Measurements from ENCODE around the gene VSIG10L. TPM values are rescaled to one million over a fixed set of nuclear protein-coding genes. Genes with fewer than 3 reads are reported as not detected.

VSIG10L gene
- total and polyA plus RNA-seq, 12 donors, result 0.33 to 1.6 (median 0.51) TPM

DNA sequence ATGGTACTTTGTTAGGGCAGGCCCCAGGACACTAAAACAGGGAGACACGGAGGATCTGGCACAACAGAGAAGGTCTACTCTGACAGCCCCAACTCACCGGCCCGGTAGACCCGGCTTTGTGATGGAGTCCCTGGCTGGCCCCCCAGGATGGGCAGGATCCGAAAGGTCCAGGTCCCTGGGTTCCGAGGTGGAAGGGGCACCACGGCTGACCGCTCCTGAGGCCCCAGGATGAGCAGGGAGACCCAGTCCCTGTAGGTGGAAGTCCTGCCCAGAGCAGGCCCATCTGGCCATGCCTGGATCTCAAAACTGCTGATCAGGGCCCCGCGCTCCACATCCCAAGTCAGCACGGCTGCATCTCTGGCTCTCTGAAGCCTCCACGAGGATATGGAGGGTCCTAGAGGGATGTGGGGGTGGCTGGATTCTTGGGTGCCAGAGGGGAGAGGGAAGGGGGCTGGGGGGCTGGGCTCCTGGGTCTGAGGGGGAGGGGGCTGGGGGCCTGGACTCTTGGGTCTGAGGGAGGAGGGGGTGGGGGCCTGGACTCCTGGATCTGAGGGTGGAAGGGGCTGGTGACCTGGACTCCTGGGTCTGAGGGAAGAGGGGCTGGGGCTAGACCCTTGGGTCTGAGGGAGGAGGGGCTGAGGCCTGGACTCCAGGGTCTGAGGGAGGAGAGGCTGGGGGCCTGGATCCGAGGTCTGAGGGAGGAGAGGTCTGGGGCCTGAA is 4.6 kb downstream of the VSIG10L start:
- intact Hi-C loops (cut with DNase I), result loop anchor here in 6 of 10 donors (5.0 to 10.0 kb wide), 7 partner anchors 58 to 318 kb away; partner anchors contain the start of gene C19orf84 (in 1 of the 6)
- TF ChIP-seq, protein P1, sequence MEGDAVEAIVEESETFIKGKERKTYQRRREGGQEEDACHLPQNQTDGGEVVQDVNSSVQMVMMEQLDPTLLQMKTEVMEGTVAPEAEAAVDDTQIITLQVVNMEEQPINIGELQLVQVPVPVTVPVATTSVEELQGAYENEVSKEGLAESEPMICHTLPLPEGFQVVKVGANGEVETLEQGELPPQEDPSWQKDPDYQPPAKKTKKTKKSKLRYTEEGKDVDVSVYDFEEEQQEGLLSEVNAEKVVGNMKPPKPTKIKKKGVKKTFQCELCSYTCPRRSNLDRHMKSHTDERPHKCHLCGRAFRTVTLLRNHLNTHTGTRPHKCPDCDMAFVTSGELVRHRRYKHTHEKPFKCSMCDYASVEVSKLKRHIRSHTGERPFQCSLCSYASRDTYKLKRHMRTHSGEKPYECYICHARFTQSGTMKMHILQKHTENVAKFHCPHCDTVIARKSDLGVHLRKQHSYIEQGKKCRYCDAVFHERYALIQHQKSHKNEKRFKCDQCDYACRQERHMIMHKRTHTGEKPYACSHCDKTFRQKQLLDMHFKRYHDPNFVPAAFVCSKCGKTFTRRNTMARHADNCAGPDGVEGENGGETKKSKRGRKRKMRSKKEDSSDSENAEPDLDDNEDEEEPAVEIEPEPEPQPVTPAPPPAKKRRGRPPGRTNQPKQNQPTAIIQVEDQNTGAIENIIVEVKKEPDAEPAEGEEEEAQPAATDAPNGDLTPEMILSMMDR (IDR thresholded peaks at IDR 0.05), result no peak
- Histone ChIP-seq H3K4me1 (peaks cover 0 to 24% (median 19%) of the 10 kb centered on the region in 9 donors), H3K9me3 (no peaks in the 10 kb centered on the region), H3K4me3 (no peak overlapping the region), H3K36me3 (peaks cover 0 to under 1% (median 0%) of the 10 kb centered on the region in 9 donors), H3K27me3 (peaks cover 0 to 4% (median 0%) of the 10 kb centered on the region in 7 donors), H3K27ac (no peak overlapping the region)
- no peak for DNase-seq
- ATAC-seq, result no peak
- whole genome bisulfite sequencing, 2 donors, result 94 to 97% methylated on average over 13 of the region's 13 CpGs

GRCh38 chr19:51333836-51334460 is 8.0 kb downstream of the VSIG10L start:
- TF ChIP-seq, protein P1 (IDR thresholded peaks at IDR 0.05), result no peak
- ATAC-seq, result no peak
- Histone ChIP-seq H3K27me3 (peaks cover 0 to 36% (median 19%) of the 10 kb centered on the region in 7 donors), H3K27ac (no peak overlapping the region), H3K36me3 (peaks cover 0 to 4% (median 0%) of the 10 kb centered on the region in 9 donors), H3K4me3 (no peak overlapping the region), H3K9me3 (peaks cover 0 to 6% (median 0%) of the 10 kb centered on the region in 11 donors), H3K4me1 (peaks cover 0 to 8% (median 6%) of the 10 kb centered on the region in 9 donors)
- no peak for DNase-seq
- intact Hi-C loops (cut with DNase I), result loop anchor here in 5 of 10 donors (10.0 kb wide), 3 partner anchors 61 to 321 kb away; partner anchors contain the start of gene C19orf84 (in 1 of the 5)
- WGBS, 2 donors, result 87 to 88% methylated on average over 13 of the region's 13 CpGs

GRCh38 chr19:51331716-51332115 is 10.2 kb downstream of the VSIG10L start:
- H3K27ac ChIP-seq, result no peak overlapping the region
- H3K4me1 ChIP-seq, result peaks cover 3 to 13% (median 11%) of the 10 kb centered on the region in 9 donors
- peaks cover 7 to 58% (median 41%) of the 10 kb centered on the region in 7 donors for H3K27me3 ChIP-seq
- H3K4me3 ChIP-seq, result no peak overlapping the region
- no peak for ATAC-seq
- peaks cover 0 to 6% (median 0%) of the 10 kb centered on the region in 11 donors for H3K9me3 ChIP-seq
- 89 to 91% methylated on average over 6 of the region's 6 CpGs for WGBS, 2 donors
- no peak for DNase-seq
- intact Hi-C loops (cut with DNase I), result loop anchor here in 5 of 10 donors (10.0 kb wide), 3 partner anchors 63 to 323 kb away; partner anchors contain the start of gene C19orf84 (in 1 of the 5)
- TF ChIP-seq, protein P1 (IDR thresholded peaks at IDR 0.05), result no peak
- peaks cover 0 to 4% (median 0%) of the 10 kb centered on the region in 9 donors for H3K36me3 ChIP-seq

DNA sequence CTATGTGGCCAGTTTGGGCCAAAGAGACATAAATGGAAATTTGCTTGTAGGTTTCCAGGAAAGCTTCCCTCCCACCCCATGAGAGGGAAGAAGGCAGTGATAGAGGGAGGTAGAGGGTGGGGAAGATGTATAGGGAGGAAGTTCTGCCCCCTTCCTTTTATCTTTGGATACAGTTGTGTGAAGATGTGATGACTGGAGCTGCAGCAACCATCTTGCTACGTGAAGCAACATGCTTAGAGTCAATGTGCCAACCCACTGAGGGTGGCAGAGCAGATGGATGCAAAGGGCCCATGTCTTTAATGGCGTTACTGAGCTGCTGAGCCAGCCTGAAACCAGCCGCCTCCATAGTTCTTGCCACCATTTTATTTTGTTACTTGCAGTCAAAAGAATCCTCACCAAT is 10.7 kb downstream of the VSIG10L start:
- Histone ChIP-seq H3K27me3 (peaks cover 7 to 63% (median 46%) of the 10 kb centered on the region in 7 donors), H3K9me3 (peaks cover 0 to 6% (median 0%) of the 10 kb centered on the region in 11 donors), H3K4me1 (peaks cover 3 to 14% (median 11%) of the 10 kb centered on the region in 9 donors), H3K36me3 (peaks cover 0 to 4% (median 0%) of the 10 kb centered on the region in 9 donors), H3K27ac (no peak overlapping the region), H3K4me3 (no peak overlapping the region)
- WGBS, 2 donors, result 64 to 84% methylated on average over 3 of the region's 3 CpGs
- TF ChIP-seq, protein P1 (IDR thresholded peaks at IDR 0.05), result no peak
- DNase-seq, result no peak
- intact Hi-C loops (cut with DNase I), result loop anchor here in 5 of 10 donors (10.0 kb wide), 3 partner anchors 64 to 324 kb away; partner anchors contain the start of gene C19orf84 (in 1 of the 5)
- ATAC-seq, result no peak

All from heart right ventricle (tissue), 16 donors.